Breast epithelium (tissue), 3 donors: ENCODE results near the gene ANGPT4.

Experiments
- POLR2A ChIP-seq: fragments of 450-650 bp; IDR thresholded peaks from one replicate; pipeline ENCODE4 v1.6.1; 2016; ENCODE audit warnings: antibody characterized with exemption, mild to moderate bottlenecking, moderate library complexity
- POLR2AphosphoS5 ChIP-seq, 3 donors: sonication (generic); formaldehyde crosslinking; IDR thresholded peaks; one replicate each; pipeline ENCODE4 v1.6.1; 2017; ENCODE audit warnings: antibody characterized with exemption in 3 of 3
- TF ChIP-seq, protein P1 (sequence below), 3 donors: fragments of 450-650 bp; IDR thresholded peaks; one replicate each; pipeline ENCODE4 v1.5.1; 2016 to 2017; ENCODE audit warnings: antibody characterized with exemption in 3 of 3, mild to moderate bottlenecking in 3 of 3, moderate library complexity in 3 of 3

DNA sequence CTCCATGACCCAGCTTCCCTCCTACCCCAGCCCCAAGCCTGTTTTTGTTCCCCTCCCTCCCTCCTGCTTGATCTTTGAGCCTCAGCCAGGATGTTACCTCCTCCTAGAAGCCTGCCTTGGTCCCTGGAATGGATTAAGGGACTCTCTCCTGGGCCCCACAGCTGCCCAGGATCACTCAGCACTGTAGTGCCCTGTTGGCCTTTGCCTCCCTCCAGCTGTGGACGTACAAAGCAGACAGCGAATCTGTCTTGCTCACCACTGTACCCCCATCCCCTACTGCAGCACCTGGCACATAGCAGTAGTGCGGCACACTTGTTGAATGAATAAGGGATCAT lies 94.4 kb downstream of the ANGPT4 start:
- TF ChIP-seq, protein P1, sequence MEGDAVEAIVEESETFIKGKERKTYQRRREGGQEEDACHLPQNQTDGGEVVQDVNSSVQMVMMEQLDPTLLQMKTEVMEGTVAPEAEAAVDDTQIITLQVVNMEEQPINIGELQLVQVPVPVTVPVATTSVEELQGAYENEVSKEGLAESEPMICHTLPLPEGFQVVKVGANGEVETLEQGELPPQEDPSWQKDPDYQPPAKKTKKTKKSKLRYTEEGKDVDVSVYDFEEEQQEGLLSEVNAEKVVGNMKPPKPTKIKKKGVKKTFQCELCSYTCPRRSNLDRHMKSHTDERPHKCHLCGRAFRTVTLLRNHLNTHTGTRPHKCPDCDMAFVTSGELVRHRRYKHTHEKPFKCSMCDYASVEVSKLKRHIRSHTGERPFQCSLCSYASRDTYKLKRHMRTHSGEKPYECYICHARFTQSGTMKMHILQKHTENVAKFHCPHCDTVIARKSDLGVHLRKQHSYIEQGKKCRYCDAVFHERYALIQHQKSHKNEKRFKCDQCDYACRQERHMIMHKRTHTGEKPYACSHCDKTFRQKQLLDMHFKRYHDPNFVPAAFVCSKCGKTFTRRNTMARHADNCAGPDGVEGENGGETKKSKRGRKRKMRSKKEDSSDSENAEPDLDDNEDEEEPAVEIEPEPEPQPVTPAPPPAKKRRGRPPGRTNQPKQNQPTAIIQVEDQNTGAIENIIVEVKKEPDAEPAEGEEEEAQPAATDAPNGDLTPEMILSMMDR (IDR thresholded peaks at IDR 0.05), result no peak
- TF ChIP-seq POLR2A, result no peak
- no peak for TF ChIP-seq POLR2AphosphoS5 (IDR thresholded peaks at IDR 0.05)
